A673 (cell line): ENCODE measurements around the gene BBS5. TPM values are rescaled to one million over a fixed set of nuclear protein-coding genes. Genes with fewer than 3 reads are reported as not detected.

ENCODE experiments used
- BruUV-seq: library from RNA; stranded (reverse); fragments of 400-500 nt; replicated peaks from 2 replicates; lab custom pipeline; 2021; lab: Mats Ljungman, UMichigan
- CTCF ChIA-PET: fragments of 300-600 bp; sonication (Branson Sonifier 250); formaldehyde crosslinking; loops from one replicate; lab custom pipeline; 2022; ENCODE audit warnings: antibody characterized with exemption; lab: Charles Lee
- POLR2A ChIA-PET: fragments of 300-600 bp; sonication (Branson Sonifier 250); formaldehyde crosslinking; loops from one replicate; lab custom pipeline; 2022; ENCODE audit warnings: antibody characterized with exemption; ENCODE audit not compliant: low non-redundant PET; lab: Charles Lee
- DNase-seq: peaks from one replicate; pipeline ENCODE4 v3.0.0-alpha.2; 2015; ENCODE audit warnings: low spot score
- H3K27ac ChIP-seq: fragments of 200-600 bp; sonication (generic); 2 replicates; pipeline ENCODE4 v1.5.1; 2016; ENCODE audit warnings: mixed run types, low read depth, mild to moderate bottlenecking, mixed read lengths, antibody characterized with exemption, low read length; ENCODE audit not compliant: poor library complexity, severe bottlenecking
- H3K27me3 ChIP-seq: fragments of 200-600 bp; sonication (generic); replicated peaks from 2 replicates; pipeline ENCODE4 v1.6.1; 2017; ENCODE audit warnings: mixed run types, low read depth, mild to moderate bottlenecking, mixed read lengths, antibody characterized with exemption, low read length; ENCODE audit not compliant: insufficient read depth, poor library complexity
- H3K36me3 ChIP-seq: fragments of 200-600 bp; sonication (generic); 2 replicates; pipeline ENCODE4 v1.6.1; 2016; ENCODE audit warnings: mixed run types, mild to moderate bottlenecking, mixed read lengths, antibody characterized with exemption, low read length; ENCODE audit not compliant: insufficient read depth, poor library complexity, severe bottlenecking
- H3K4me1 ChIP-seq: fragments of 200-600 bp; sonication (generic); 2 replicates; pipeline ENCODE4 v1.6.1; 2017; ENCODE audit warnings: mixed run types, mild to moderate bottlenecking, mixed read lengths, antibody characterized with exemption, low read length; ENCODE audit not compliant: insufficient read depth, poor library complexity, severe bottlenecking
- H3K4me3 ChIP-seq: fragments of 200-600 bp; sonication (generic); 2 replicates; pipeline ENCODE4 v1.5.1; 2016; ENCODE audit warnings: low read depth, mixed run types, mild to moderate bottlenecking, mixed read lengths, low read length; ENCODE audit not compliant: poor library complexity, severe bottlenecking
- H3K9me3 ChIP-seq: fragments of 200-600 bp; sonication (generic); 2 replicates; pipeline ENCODE4 v1.6.1; 2016; ENCODE audit warnings: mixed run types, low read depth, mild to moderate bottlenecking, mixed read lengths, antibody characterized with exemption, low read length; ENCODE audit not compliant: poor library complexity, severe bottlenecking
- CTCF ChIP-seq: fragments of 300-800, 200-600 bp; sonication (generic); conservative IDR thresholded peaks from 2 replicates; pipeline ENCODE4 v1.5.1; 2017; ENCODE audit warnings: low read depth, mild to moderate bottlenecking, antibody characterized with exemption, low read length, moderate library complexity, mixed read lengths
- EZH2 ChIP-seq: fragments of 200-600 bp; sonication (generic); IDR thresholded peaks from 2 replicates; pipeline ENCODE4 v1.6.1; 2017; ENCODE audit warnings: borderline replicate concordance, low read depth, mild to moderate bottlenecking, mixed read lengths, antibody characterized with exemption, low read length; ENCODE audit not compliant: poor library complexity, severe bottlenecking
- intact Hi-C: fragments of 100-400 bp; cut with micrococcal nuclease; formaldehyde crosslinking; loops from one replicate; pipeline ENCODE4 v1.10.0; 2022; ENCODE audit not compliant: unreplicated experiment
- total RNA-seq: library from RNA; stranded (reverse); gene quantifications from 2 replicates; pipeline ENCODE4 v1.2.3, GENCODE V29; 2021

The BBS5 gene
- total RNA-seq, 1 experiment from 2014 or later, result 11.5 TPM

- CTCF ChIA-PET, result no interaction called here
Measured at GRCh38 chr2:169468841-169469240, 10.5 kb upstream of the BBS5 start.

GRCh38 chr2:169469952-169470572, 9.2 kb upstream of the BBS5 start:
- intact Hi-C loops, result no loop called here
- BruUV-seq, result no TSS peak
- Histone ChIP-seq H3K9me3 (no peaks in the 10 kb centered on the region), H3K4me3 (no peak overlapping the region), H3K27ac (no peak overlapping the region), H3K36me3 (no peaks in the 10 kb centered on the region), H3K4me1 (no peaks in the 10 kb centered on the region), H3K27me3 (no peaks in the 10 kb centered on the region)
- TF ChIP-seq CTCF, result no peak
- TF ChIP-seq EZH2, result no peak
- no peak for DNase-seq
- CTCF ChIA-PET, result no interaction called here
- POLR2A ChIA-PET, result no interaction called here

More at GRCh38 chr2:169468841-169469240, 10.5 kb upstream of the BBS5 start:
- POLR2A ChIA-PET, result no interaction called here
- no peaks in the 10 kb centered on the region for H3K9me3 ChIP-seq
- H3K27me3 ChIP-seq, result no peaks in the 10 kb centered on the region
- TF ChIP-seq EZH2, result no peak
- TF ChIP-seq CTCF, result no peak
- no peak overlapping the region for H3K27ac ChIP-seq
- intact Hi-C loops, result no loop called here
- no peak for DNase-seq
- no peaks in the 10 kb centered on the region for H3K36me3 ChIP-seq
- H3K4me1 ChIP-seq, result no peaks in the 10 kb centered on the region
- H3K4me3 ChIP-seq, result no peak overlapping the region
- no TSS peak for BruUV-seq

GRCh38 chr2:169472249-169472648, 7.0 kb upstream of the BBS5 start:
- intact Hi-C loops, result no loop called here
- no peaks in the 10 kb centered on the region for H3K4me1 ChIP-seq
- H3K4me3 ChIP-seq, result no peak overlapping the region
- no peak overlapping the region for H3K27ac ChIP-seq
- no TSS peak for BruUV-seq
- POLR2A ChIA-PET, result no interaction called here
- TF ChIP-seq CTCF (no peak), EZH2 (no peak)
- no peaks in the 10 kb centered on the region for H3K27me3 ChIP-seq
- H3K9me3 ChIP-seq, result no peaks in the 10 kb centered on the region
- no peak for DNase-seq
- H3K36me3 ChIP-seq, result no peaks in the 10 kb centered on the region
- CTCF ChIA-PET, result interaction anchor here (1.2 kb wide), 1 partner anchor 454 kb away, joined by 4 read pairs; no protein-coding TSS in a partner anchor
